Measurements from ENCODE around the gene OTOG.

GRCh38 chr11:17505146-17505545 is 41.9 kb upstream of the OTOG start:
- TF ChIP-seq EZH2 (IDR thresholded peaks at IDR 0.05; ENCODE audit: insufficient read depth, poor library complexity, severe bottlenecking) (no peak), EZH2phosphoT487 (IDR thresholded peaks at IDR 0.05; ENCODE audit: insufficient read depth, low read depth) (no peak)

Measured in GM23248 (cell line).